SK-N-MC (cell line): ENCODE results near the gene FBXL14.

ENCODE experiments used
- EZH2 ChIP-seq: fragments of 200-600 bp; sonication (generic); IDR thresholded peaks from one replicate; pipeline ENCODE4 v1.6.1; 2017; ENCODE audit warnings: antibody characterized with exemption
- POLR2AphosphoS5 ChIP-seq: IDR thresholded peaks from 2 replicates; pipeline ENCODE4 v1.6.1; 2012; ENCODE audit warnings: mild to moderate bottlenecking, low read depth, low read length, borderline replicate concordance

DNA sequence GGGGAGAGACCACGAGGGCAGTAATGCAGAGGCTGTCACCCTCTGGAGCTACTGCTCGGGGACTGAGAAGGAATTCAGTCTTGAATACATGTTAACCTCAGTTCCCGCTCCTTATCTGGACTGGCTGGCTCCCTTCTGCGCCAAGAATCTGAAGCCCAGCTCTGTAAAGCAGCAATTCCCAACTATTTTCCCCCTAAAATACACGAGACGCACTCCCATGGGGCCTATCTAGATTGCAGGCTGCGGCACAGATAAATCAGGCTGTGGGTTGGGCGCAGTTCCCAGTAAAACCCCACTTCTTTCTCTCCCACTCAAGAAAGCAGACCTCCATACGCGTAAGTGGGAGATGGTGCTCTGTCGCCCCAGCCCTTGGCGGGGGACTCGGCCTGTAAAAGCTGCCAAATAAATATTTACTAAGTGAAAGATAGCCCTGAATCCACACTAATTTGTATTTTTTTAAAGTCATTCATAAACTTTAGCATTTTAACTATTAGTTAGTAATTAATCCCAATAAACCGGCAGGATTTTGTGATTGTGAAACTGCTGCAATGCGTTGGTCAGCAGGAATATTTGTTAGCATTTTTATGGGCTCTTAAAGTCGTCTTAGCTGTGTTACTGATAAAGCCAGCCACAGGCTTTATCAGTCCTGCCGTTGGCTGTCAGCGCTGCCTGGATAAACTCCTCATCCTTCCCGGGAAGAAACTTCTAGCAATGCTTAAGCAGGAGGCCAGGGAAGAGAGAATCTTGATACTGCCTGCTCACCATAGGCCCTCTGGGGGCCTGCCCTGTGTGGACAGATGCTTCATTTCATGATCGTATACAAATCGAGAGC, 17.8 kb downstream of the FBXL14 start:
- no peak; the same call in 1 of the 2 replicates for TF ChIP-seq POLR2AphosphoS5
- TF ChIP-seq EZH2, result no peak
